ENCODE results near the gene PRSS57.
"Not testable (repeated sequence)": the region's sequence is repeated elsewhere in the genome, so short reads cannot be mapped to it uniquely, and the experiment has no call there.

Gene PRSS57

DNA sequence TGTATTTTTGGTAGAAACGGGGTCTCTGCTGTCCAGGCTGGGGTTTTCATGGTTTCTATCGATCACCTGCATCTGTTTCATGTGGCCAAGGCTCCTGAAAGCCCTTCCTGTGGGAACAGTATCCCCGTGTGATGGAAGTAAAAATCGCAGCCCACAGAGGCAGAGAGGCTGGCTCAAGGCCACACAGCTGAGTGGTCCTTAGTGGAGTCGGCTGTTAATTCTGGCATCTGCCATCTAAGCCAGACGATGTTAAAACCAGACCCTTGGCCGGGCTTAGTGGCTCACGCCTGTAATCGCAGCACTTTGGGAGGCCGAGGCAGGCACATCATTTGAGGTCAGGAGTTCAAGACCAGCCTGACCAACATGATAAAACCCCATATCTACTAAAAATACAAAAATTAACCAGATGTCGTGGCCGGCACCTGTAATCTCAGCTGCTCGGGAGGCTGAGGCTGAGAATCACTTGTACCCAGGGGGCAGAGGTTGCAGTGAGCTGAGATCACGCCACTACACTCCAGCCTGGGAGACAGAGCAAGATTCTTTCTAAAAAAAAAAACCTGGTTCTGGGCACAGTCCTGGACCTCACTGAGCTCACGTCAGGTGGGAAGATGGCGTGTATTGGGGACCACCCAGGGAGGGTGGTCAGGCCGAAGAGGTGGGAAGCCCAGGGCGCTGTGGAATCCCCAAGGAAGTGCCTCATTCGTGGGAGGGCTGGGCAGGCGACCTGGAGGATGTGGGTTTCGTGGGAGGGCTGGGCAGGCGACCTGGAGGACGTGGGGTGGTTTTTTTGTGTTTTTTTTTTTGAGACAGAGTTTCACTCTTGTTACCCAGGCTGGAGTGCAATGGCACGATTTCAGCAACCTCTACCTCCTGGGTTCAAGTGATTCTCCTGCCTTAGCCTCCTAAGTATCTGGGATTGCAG is 37.2 kb upstream of the PRSS57 start:
- no peak overlapping the region for H3K4me3 ChIP-seq (ENCODE audit: low read length)

DNA sequence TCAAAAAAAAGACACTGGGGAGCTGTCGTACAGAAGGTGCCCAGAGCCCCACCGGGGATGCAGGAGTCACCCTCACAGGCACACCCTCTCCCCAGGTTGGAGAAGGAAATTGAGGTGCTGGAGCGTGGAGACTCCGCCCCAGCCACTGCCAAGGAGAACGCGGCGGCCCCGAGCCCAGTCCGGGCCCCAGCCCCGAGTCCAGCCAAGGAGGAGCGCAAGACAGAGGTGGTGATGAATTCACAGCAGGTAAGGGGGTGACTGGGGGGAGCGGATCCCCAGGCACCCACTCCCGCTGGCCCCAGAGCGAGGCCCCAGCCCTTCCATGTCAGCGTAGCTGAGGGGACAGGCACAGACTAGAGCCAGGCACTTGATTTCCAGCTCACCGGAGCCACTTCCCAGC is 35.7 kb upstream of the PRSS57 start:
- Histone ChIP-seq H3K4me3 (ENCODE audit: low read length) (no peak overlapping the region), H3K9me3 (ENCODE audit: control insufficient read depth, low read depth, low read length) (no peaks in the 10 kb centered on the region), H3K27ac (ENCODE audit: low read length) (no peak overlapping the region), H3K27me3 (ENCODE audit: control insufficient read depth, insufficient read depth, low read length) (no peaks in the 10 kb centered on the region), H3K9ac (ENCODE audit: low read length) (no peak overlapping the region), H3K4me1 (ENCODE audit: control insufficient read depth, low read depth, low read length) (no peaks in the 10 kb centered on the region), H3K36me3 (ENCODE audit: control insufficient read depth, low read depth, low read length) (no peaks in the 10 kb centered on the region)

More for the DNA sequence above, 37.2 kb upstream of the PRSS57 start:
- Histone ChIP-seq H3K9me3 (ENCODE audit: control insufficient read depth, low read depth, low read length) (no peaks in the 10 kb centered on the region), H3K36me3 (ENCODE audit: control insufficient read depth, low read depth, low read length) (no peaks in the 10 kb centered on the region), H3K4me1 (ENCODE audit: control insufficient read depth, low read depth, low read length) (no peaks in the 10 kb centered on the region), H3K9ac (ENCODE audit: low read length) (no peak overlapping the region), H3K27me3 (ENCODE audit: control insufficient read depth, insufficient read depth, low read length) (no peaks in the 10 kb centered on the region), H3K27ac (ENCODE audit: low read length) (no peak overlapping the region)

DNA sequence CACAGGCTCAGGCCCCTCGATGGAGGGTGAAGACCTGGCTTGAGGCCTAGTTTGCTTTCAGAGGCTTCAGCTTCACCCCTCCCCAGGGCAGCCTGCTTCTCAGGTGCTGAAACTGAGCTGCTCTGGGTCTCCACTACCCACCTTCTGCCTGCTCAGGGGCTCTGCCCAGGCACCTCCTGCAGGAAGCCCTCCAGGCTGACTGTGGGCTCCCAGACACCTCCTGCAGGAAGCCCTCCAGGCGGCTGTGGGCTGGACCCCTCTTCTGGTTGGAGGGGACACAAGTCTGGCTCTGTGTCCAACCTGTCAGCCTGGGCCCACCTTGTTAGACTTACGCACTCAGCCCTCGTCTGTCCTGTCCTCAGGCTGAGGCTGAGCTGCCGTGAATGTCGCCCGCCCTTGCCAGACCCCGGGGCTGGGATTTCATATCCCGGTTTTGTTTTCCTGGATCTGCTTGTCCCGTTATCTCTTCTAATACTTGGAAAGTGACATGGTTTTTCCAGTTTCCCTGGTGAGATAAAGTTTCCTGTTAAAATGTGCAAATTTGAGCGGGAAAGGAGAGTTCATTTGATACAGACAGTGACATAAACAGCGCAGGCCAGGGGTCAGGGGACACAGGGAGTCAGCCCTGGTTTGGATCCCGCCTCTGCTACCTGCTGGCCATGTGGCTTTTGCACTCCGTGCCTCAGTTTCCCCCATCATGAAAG is 34.9 kb upstream of the PRSS57 start:
- Histone ChIP-seq H3K4me1 (ENCODE audit: control insufficient read depth, low read depth, low read length) (no peaks in the 10 kb centered on the region), H3K4me3 (ENCODE audit: low read length) (no peak overlapping the region)

DNA sequence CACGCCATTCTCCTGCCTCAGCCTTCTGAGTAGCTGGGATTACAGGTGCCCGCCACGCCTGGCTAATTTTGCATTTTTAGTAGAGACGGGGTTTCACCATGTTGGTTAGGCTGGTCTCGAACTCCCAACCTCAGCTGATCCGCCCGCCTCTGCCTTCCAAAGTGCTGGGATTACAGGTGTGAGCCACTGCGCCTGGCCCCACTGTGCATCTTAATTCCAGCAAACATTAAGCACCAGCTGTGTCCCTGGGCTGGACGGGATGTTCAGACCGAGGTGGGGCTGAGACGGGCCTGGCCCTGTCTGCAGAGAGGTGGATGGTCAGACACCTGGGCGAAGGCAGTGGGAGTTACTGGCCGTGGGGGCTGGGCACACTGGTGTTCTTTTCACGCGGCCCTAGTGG is 34.3 kb upstream of the PRSS57 start:
- H3K4me3 ChIP-seq (ENCODE audit: low read length); H3K9ac ChIP-seq (ENCODE audit: low read length); H3K27ac ChIP-seq (ENCODE audit: low read length); H3K27me3 ChIP-seq (ENCODE audit: control insufficient read depth, insufficient read depth, low read length); H3K4me1 ChIP-seq (ENCODE audit: control insufficient read depth, low read depth, low read length); H3K9me3 ChIP-seq (ENCODE audit: control insufficient read depth, low read depth, low read length); H3K36me3 ChIP-seq (ENCODE audit: control insufficient read depth, low read depth, low read length): not testable (repeated sequence)

More for the DNA sequence above, 34.9 kb upstream of the PRSS57 start:
- no peaks in the 10 kb centered on the region for H3K27me3 ChIP-seq (ENCODE audit: control insufficient read depth, insufficient read depth, low read length)
- H3K36me3 ChIP-seq (ENCODE audit: control insufficient read depth, low read depth, low read length), result no peaks in the 10 kb centered on the region
- H3K27ac ChIP-seq (ENCODE audit: low read length), result no peak overlapping the region
- H3K9ac ChIP-seq (ENCODE audit: low read length), result no peak overlapping the region
- H3K9me3 ChIP-seq (ENCODE audit: control insufficient read depth, low read depth, low read length), result no peaks in the 10 kb centered on the region

DNA sequence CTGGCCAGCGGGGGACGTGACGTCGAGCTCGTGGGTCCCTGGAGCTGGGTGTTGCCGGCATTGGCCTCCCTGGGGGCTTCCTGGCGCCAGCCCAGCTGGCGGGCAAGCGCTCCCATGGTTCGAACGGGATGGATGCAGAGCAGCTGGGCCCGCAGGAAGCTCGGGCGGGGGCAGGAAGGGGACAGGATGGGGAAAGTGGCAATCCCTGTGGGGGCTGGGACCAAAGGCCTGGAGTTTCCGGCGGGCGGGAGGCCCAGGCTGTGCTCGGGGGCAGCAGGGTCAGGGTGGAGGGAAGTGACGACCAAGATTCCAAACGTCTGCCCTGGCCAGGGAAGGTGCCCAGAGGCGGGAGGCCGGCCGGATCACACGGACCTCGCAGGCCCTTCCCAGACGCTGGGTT is 32.8 kb upstream of the PRSS57 start:
- no peaks in the 10 kb centered on the region for H3K27me3 ChIP-seq (ENCODE audit: control insufficient read depth, insufficient read depth, low read length)
- H3K9ac ChIP-seq (ENCODE audit: low read length), result no peak overlapping the region
- no peaks in the 10 kb centered on the region for H3K36me3 ChIP-seq (ENCODE audit: control insufficient read depth, low read depth, low read length)
- H3K4me3 ChIP-seq (ENCODE audit: low read length), result no peak overlapping the region
- no peak overlapping the region for H3K27ac ChIP-seq (ENCODE audit: low read length)
- no peaks in the 10 kb centered on the region for H3K9me3 ChIP-seq (ENCODE audit: control insufficient read depth, low read depth, low read length)
- no peaks in the 10 kb centered on the region for H3K4me1 ChIP-seq (ENCODE audit: control insufficient read depth, low read depth, low read length)

DNA sequence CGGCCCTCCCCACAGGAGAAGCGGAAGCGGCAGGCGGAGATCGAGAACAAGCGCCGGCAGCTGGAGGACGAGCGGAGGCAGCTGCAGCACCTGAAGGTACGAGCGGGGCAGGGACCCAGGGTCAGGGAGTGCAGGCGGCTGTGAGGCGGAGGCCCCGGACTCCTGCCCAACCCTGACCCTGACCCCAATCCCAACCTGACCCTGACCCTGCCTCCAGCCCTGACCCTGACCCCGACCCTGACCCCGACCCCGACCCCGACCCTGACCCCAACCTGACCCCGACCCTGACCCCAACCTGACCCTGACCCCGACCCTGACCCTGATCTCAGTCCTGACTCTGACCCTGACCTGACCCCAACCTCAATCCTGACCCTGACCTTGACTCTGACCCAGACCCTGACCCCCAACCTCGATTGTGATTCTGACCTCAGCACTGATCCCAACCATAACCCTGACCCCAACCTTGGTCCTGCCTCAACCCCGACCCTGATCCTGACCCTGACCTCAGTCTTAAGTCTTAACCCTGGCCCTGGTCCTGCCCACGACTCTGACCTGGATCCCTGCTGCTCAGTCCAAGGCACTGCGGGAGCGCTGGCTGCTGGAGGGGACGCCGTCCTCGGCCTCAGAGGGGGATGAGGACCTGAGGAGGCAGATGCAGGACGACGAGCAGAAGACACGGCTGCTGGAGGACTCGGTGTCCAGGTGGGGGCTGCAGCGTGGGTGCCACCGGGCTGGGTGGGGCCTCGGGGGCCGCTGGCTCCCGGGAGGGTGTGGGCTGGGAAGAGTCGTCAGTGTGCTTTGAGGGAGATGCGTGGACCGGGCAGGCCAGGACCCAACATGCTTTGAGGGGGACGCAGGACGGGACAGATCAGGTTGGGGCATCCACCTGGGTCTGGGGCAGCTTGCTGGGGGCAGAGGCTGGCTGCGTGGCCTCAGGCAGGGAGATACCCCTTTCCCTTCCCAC is 32.0 kb upstream of the PRSS57 start:
- Histone ChIP-seq H3K27me3 (ENCODE audit: control insufficient read depth, insufficient read depth, low read length) (no peaks in the 10 kb centered on the region), H3K4me3 (ENCODE audit: low read length) (no peak overlapping the region), H3K27ac (ENCODE audit: low read length) (no peak overlapping the region), H3K4me1 (ENCODE audit: control insufficient read depth, low read depth, low read length) (no peaks in the 10 kb centered on the region), H3K36me3 (ENCODE audit: control insufficient read depth, low read depth, low read length) (no peaks in the 10 kb centered on the region), H3K9ac (ENCODE audit: low read length) (no peak overlapping the region), H3K9me3 (ENCODE audit: control insufficient read depth, low read depth, low read length) (no peaks in the 10 kb centered on the region)

DNA sequence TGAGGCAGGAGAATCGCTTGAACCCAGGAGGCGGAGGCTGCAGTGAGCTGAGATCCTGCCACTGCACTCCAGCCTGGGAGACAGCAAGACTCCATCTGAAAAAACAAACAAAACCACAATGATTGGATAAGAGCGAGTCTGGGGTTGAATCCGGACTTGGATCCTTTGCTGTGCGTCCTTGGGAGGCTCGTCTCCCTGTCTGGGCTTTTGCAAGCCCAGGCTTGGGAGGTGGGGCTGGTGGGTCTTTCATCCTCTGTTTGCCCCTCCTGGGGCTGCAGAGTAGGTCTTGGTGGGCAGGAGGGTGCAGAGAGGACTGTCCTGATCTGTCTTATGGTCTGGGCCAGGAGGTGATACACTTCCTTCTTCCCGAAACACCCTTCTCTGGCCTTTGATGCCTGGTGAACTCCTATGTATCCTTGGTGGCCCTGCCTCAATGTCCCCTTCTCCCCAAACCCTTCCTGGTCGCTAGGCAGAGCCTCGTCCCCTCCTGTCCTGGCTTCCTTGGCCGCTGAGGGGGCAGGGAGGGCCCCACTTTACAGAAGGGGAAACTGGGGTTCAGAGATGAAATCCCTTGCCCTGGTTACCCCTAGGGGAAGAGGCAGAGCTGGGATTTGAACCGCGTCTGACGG is 30.3 kb upstream of the PRSS57 start:
- H3K27ac ChIP-seq (ENCODE audit: low read length), result no peak overlapping the region
- H3K9ac ChIP-seq (ENCODE audit: low read length), result no peak overlapping the region
- no peaks in the 10 kb centered on the region for H3K27me3 ChIP-seq (ENCODE audit: control insufficient read depth, insufficient read depth, low read length)
- no peaks in the 10 kb centered on the region for H3K36me3 ChIP-seq (ENCODE audit: control insufficient read depth, low read depth, low read length)
- no peaks in the 10 kb centered on the region for H3K9me3 ChIP-seq (ENCODE audit: control insufficient read depth, low read depth, low read length)
- no peak overlapping the region for H3K4me3 ChIP-seq (ENCODE audit: low read length)
- H3K4me1 ChIP-seq (ENCODE audit: control insufficient read depth, low read depth, low read length), result no peaks in the 10 kb centered on the region

DNA sequence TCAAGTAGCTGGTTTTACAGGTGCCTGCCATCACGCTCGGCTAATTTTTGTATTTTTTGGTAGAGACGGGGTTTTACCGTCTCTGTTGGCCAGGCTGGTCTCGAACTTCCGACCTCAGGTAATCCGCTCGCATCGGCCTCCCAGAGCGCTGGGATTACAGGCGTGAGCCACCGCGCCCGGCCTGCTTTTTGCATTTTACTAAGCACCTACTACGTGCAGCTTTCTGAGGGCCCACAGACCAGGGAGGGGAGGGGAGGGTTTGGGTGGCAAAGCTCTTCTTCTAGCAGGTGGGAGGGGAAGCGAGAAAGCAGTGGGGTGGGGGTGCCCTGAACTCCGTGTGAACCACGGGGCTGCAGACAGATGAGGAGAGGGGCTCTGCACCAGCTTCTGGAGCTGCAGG is 28.5 kb upstream of the PRSS57 start:
- Histone ChIP-seq H3K27ac (ENCODE audit: low read length) (no peak overlapping the region), H3K4me1 (ENCODE audit: control insufficient read depth, low read depth, low read length) (no peaks in the 10 kb centered on the region), H3K9ac (ENCODE audit: low read length) (no peak overlapping the region), H3K36me3 (ENCODE audit: control insufficient read depth, low read depth, low read length) (no peaks in the 10 kb centered on the region), H3K4me3 (ENCODE audit: low read length) (no peak overlapping the region), H3K9me3 (ENCODE audit: control insufficient read depth, low read depth, low read length) (no peaks in the 10 kb centered on the region), H3K27me3 (ENCODE audit: control insufficient read depth, insufficient read depth, low read length) (no peaks in the 10 kb centered on the region)

DNA sequence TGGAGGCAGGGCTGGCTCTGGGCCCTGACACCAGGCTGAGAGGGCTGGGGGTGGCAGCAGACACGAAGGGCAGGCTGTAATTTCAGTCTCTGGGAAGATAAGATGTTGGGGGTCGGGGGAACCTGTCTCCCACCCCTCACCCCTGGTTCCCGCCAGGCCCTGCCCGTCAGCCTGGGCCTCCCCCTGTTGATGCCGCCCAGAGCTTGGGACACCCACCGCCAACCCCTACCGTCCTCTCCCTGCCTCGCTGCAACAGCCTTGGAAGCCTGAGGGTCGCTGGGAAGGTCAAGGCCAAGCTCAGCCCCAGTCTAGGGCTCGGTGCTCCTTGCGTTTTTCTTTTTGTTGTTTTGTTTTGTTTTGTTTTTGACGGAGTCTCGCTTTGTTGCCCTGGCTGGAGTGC is 28.0 kb upstream of the PRSS57 start:
- Histone ChIP-seq H3K4me1 (ENCODE audit: control insufficient read depth, low read depth, low read length) (no peaks in the 10 kb centered on the region), H3K36me3 (ENCODE audit: control insufficient read depth, low read depth, low read length) (no peaks in the 10 kb centered on the region), H3K9ac (ENCODE audit: low read length) (no peak overlapping the region), H3K27me3 (ENCODE audit: control insufficient read depth, insufficient read depth, low read length) (no peaks in the 10 kb centered on the region), H3K9me3 (ENCODE audit: control insufficient read depth, low read depth, low read length) (no peaks in the 10 kb centered on the region), H3K4me3 (ENCODE audit: low read length) (no peak overlapping the region), H3K27ac (ENCODE audit: low read length) (no peak overlapping the region)

DNA sequence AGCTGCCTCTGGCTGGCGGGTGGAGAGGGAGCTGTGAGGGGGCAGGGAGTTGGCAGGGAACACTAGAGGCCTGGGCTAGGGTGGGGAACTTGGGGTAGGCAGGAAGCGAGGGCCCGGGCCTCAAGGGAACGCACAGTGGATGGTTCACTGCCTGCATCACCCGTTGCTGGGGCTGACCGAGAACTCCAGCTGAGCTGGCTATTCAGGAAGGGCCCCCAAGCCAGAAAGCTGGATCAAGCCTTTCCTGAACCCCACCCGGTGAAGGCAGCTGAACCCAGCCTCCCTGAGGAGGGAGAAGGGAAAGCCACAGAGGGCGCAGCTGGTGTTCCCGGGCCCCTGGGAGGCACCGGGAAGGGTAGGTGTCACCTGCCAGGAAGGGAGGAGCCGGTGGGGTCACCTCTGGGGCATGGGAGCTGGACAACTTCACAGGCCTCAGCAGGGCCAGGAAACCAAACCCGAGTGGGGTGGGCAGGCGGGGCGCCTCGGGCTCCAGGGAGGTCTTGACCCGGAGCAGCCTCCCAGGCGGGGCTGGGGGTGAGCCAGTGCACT is 27.4 kb upstream of the PRSS57 start:
- no peak overlapping the region for H3K27ac ChIP-seq (ENCODE audit: low read length)
- H3K9me3 ChIP-seq (ENCODE audit: control insufficient read depth, low read depth, low read length), result no peaks in the 10 kb centered on the region
- no peak overlapping the region for H3K9ac ChIP-seq (ENCODE audit: low read length)
- H3K36me3 ChIP-seq (ENCODE audit: control insufficient read depth, low read depth, low read length), result no peaks in the 10 kb centered on the region
- H3K4me3 ChIP-seq (ENCODE audit: low read length), result no peak overlapping the region
- H3K27me3 ChIP-seq (ENCODE audit: control insufficient read depth, insufficient read depth, low read length), result no peaks in the 10 kb centered on the region
- H3K4me1 ChIP-seq (ENCODE audit: control insufficient read depth, low read depth, low read length), result no peaks in the 10 kb centered on the region
